Tibial nerve (tissue), 4 donors: Measurements from ENCODE around the gene RBMS3.

Experiments used
- EP300 ChIP-seq, 2 donors: sonication (generic); formaldehyde crosslinking; IDR thresholded peaks; one replicate each; pipeline ENCODE4 v1.6.1; 2017; ENCODE audit warnings: antibody characterized with exemption in 2 of 2, mild to moderate bottlenecking in 1 of 2
- TF ChIP-seq, protein P1 (sequence below), 5 experiments: fragments of 200-600 bp in 3 of 5; fragments of 450-650 bp in 2 of 5; sonication (generic) in 3 of 5; IDR thresholded peaks; one replicate each; pipeline ENCODE4 v1.5.1; 2016 to 2019; ENCODE audit warnings: antibody characterized with exemption in 5 of 5, mild to moderate bottlenecking in 3 of 5, moderate library complexity in 2 of 5

DNA sequence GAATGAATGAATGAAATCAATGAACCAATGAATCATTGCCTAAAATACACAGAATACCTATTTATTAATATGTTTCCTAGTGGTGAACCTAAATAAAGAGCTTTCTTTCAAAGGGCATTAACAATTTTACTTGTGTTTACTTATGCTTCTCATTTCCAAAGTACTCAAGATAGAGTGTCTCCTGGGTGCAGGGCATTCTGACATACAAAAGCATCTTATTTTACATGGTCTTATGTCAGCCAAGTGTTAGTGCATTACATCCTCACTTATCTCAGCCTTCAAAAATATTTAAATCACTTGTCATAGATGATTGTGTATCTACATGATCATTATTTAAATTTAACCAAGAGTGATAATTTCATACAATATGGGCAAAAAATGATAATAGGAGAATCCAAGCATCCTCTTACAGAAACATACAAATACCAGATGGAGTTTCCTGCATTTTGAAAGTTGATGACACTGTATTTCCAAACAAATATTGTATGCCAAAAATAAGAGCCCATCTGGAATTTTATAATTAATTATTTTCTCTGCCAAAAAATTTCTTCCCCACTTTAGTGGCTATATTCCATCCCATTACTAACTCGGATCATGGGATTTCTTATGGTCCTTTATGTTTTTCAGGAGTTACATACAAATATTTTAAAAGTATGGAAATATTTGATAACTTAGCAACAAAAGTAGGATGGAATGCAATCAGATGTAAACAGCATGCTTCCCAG is 279.0 kb downstream of the RBMS3 start:
- no peak for TF ChIP-seq EP300 (IDR thresholded peaks at IDR 0.05)
- TF ChIP-seq, protein P1, sequence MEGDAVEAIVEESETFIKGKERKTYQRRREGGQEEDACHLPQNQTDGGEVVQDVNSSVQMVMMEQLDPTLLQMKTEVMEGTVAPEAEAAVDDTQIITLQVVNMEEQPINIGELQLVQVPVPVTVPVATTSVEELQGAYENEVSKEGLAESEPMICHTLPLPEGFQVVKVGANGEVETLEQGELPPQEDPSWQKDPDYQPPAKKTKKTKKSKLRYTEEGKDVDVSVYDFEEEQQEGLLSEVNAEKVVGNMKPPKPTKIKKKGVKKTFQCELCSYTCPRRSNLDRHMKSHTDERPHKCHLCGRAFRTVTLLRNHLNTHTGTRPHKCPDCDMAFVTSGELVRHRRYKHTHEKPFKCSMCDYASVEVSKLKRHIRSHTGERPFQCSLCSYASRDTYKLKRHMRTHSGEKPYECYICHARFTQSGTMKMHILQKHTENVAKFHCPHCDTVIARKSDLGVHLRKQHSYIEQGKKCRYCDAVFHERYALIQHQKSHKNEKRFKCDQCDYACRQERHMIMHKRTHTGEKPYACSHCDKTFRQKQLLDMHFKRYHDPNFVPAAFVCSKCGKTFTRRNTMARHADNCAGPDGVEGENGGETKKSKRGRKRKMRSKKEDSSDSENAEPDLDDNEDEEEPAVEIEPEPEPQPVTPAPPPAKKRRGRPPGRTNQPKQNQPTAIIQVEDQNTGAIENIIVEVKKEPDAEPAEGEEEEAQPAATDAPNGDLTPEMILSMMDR (IDR thresholded peaks at IDR 0.05), result no peak
